CD14-positive monocyte (primary cell): ENCODE data around the gene SPRY1. TPM values are rescaled to one million over a fixed set of nuclear protein-coding genes. Genes with fewer than 3 reads are reported as not detected.
A peak's percentile ranks its signal among the peaks of the same experiment; 100 is the strongest.

Source experiments
- DNase-seq, 3 donors: peaks; one replicate each; pipeline ENCODE4 v3.0.0-alpha.2; 2011 to 2022
- H2AFZ ChIP-seq: 2 replicates; pipeline ENCODE4 v1.6.0; 2012; ENCODE audit warnings: mild to moderate bottlenecking, low read depth, low read length, inconsistent platforms; ENCODE audit not compliant: insufficient read depth, poor library complexity, severe bottlenecking
- H3K27ac ChIP-seq, 2 donors: 1 replicate in 1 of 2; 2 replicates in 1 of 2; pipeline ENCODE4 v1.5.1; 2012 to 2013; ENCODE audit warnings: low read length in 2 of 2, control low read depth in 1 of 2, inconsistent platforms in 1 of 2, low read depth in 1 of 2, mild to moderate bottlenecking in 1 of 2
- H3K27me3 ChIP-seq, 2 donors: one replicate each; pipeline versions ENCODE4 v1.6.0 to v1.6.1; 2011 to 2013; ENCODE audit warnings: low read length in 2 of 2; ENCODE audit not compliant: control insufficient read depth in 2 of 2, insufficient read depth in 2 of 2
- H3K36me3 ChIP-seq, 2 donors: replicated peaks in 1 of 2; 1 replicate in 1 of 2; 2 replicates in 1 of 2; pipeline versions ENCODE4 v1.5.1 to v1.6.1; 2012 to 2013; ENCODE audit warnings: low read length in 2 of 2, control low read depth in 1 of 2, inconsistent platforms in 1 of 2, mild to moderate bottlenecking in 1 of 2; ENCODE audit not compliant: insufficient read depth in 2 of 2, control insufficient read depth in 1 of 2
- H3K4me1 ChIP-seq, 2 donors: 1 replicate in 1 of 2; 2 replicates in 1 of 2; pipeline versions ENCODE4 v1.5.1 to v1.6.1; 2012 to 2013; ENCODE audit warnings: low read length in 2 of 2, control low read depth in 1 of 2, inconsistent platforms in 1 of 2, mild to moderate bottlenecking in 1 of 2, moderate library complexity in 1 of 2; ENCODE audit not compliant: insufficient read depth in 2 of 2, control insufficient read depth in 1 of 2
- H3K4me2 ChIP-seq: replicated peaks from 2 replicates; pipeline ENCODE3; 2012; ENCODE audit warnings: low read length, moderate library complexity, mild to moderate bottlenecking; ENCODE audit not compliant: poor library complexity, severe bottlenecking; ENCODE audit errors: extremely low read depth
- H3K4me3 ChIP-seq, 3 experiments: fragments of 200-600 bp in 1 of 3; sonication (generic) in 1 of 3; replicated peaks in 1 of 3; 1 replicate in 2 of 3; 2 replicates in 1 of 3; pipeline ENCODE4 v1.5.1; 2011 to 2013; ENCODE audit warnings: low read length in 3 of 3, mild to moderate bottlenecking in 3 of 3, control low read depth in 2 of 3, low read depth in 2 of 3, inconsistent platforms in 1 of 3, moderate library complexity in 1 of 3
- H3K79me2 ChIP-seq: 2 replicates; pipeline ENCODE4 v1.6.0; 2012; ENCODE audit warnings: mild to moderate bottlenecking, control low read depth, inconsistent platforms, low read length, moderate library complexity; ENCODE audit not compliant: insufficient read depth
- H3K9ac ChIP-seq: 2 replicates; pipeline ENCODE4 v1.6.0; 2017; ENCODE audit warnings: low read length, mild to moderate bottlenecking; ENCODE audit not compliant: insufficient read depth, poor library complexity, severe bottlenecking
- H3K9me3 ChIP-seq, 2 donors: replicated peaks in 1 of 2; 1 replicate in 1 of 2; 2 replicates in 1 of 2; pipeline versions ENCODE4 v1.5.1 to v1.6.1; 2012 to 2013; ENCODE audit warnings: low read length in 2 of 2, control low read depth in 1 of 2; ENCODE audit not compliant: control insufficient read depth in 1 of 2, insufficient read depth in 1 of 2
- H4K20me1 ChIP-seq: 2 replicates; pipeline ENCODE4 v1.6.0; 2012; ENCODE audit warnings: mild to moderate bottlenecking, low read length, control low read depth, moderate library complexity; ENCODE audit not compliant: insufficient read depth
- H3K27ac Mint-ChIP-seq, 7 donors: one replicate each; pipeline ENCODE4 v1.8.0; 2020; ENCODE audit warnings: mild to moderate bottlenecking in 7 of 7, mixed read lengths in 7 of 7, moderate library complexity in 6 of 7, inconsistent platforms in 2 of 7
- H3K27me3 Mint-ChIP-seq, 3 donors: one replicate each; pipeline ENCODE4 v1.8.0; 2021 to 2022; ENCODE audit warnings: low read depth in 3 of 3, mild to moderate bottlenecking in 3 of 3, mixed read lengths in 3 of 3, moderate library complexity in 3 of 3, inconsistent platforms in 1 of 3
- H3K36me3 Mint-ChIP-seq, 2 donors: one replicate each; pipeline ENCODE4 v1.8.0; 2020; ENCODE audit warnings: mixed read lengths in 2 of 2, inconsistent platforms in 1 of 2, mild to moderate bottlenecking in 1 of 2
- H3K4me1 Mint-ChIP-seq: one replicate; pipeline ENCODE4 v1.8.0; 2020; ENCODE audit warnings: mild to moderate bottlenecking, mixed read lengths
- H3K4me3 Mint-ChIP-seq, 2 donors: one replicate each; pipeline ENCODE4 v1.8.0; 2020; ENCODE audit warnings: mild to moderate bottlenecking in 2 of 2, mixed read lengths in 2 of 2, moderate library complexity in 1 of 2
- H3K9me3 Mint-ChIP-seq, 7 donors: one replicate each; pipeline ENCODE4 v1.8.0; 2020 to 2022; ENCODE audit warnings: mixed read lengths in 7 of 7, mild to moderate bottlenecking in 6 of 7, moderate library complexity in 6 of 7, inconsistent platforms in 2 of 7
- WGBS: methylation state at CpG from one replicate; pipeline ENCODE4 v1.1.5; 2013; ENCODE audit warnings: missing lambda C conversion rate; ENCODE audit not compliant: insufficient coverage; 5-methylcytosine and 5-hydroxymethylcytosine counted together
- intact Hi-C, 2 donors: fragments of 100-400 bp; cut with micrococcal nuclease; formaldehyde crosslinking; loops; one replicate each; pipeline versions ENCODE4 v1.15.0 to v1.15.1; 2023
- polyA plus RNA-seq, 3 donors: library from polyadenylated mRNA; depleted of rRNA in 1 of 3; unstranded in 2 of 3; stranded (reverse) in 1 of 3; fragments of 300-500 nt in 2 of 3; fragments of >200 nt in 1 of 3; fragmentation: Illumina TruSeq in 2 of 3; gene quantifications; 1 replicate in 2 of 3; 2 replicates in 1 of 3; pipeline ENCODE4 v1.2.3, GENCODE V29; 2012 to 2021
- TF ChIP-seq, protein P1 (sequence below): fragments of 200-600 bp; IDR thresholded peaks from one replicate; pipeline ENCODE4 v1.8.0; 2022; ENCODE audit warnings: antibody characterized with exemption, mild to moderate bottlenecking

Gene SPRY1
- polyA plus RNA-seq, 3 donors = 1.1 to 3.7 (median 2.0) TPM

DNA sequence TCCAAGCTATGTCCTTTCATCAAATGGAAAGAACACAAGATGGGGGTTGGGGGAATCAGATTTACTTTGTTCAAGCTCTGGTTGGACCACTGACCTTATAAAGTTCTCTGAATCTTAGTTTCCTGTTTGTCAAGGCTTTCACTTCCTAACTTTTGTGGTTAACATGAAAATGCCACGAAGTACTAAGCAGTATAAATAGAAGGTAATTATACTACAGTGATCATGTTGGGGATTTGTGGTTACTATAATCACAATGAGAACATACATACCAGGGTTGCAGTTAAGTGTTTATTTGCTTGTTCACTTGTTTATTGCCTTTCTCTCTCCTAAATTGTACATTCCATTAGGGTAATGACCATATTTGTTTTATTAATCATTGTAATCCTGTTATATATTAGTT lies 53.2 kb downstream of the SPRY1 start:
- Histone ChIP-seq H2AFZ (no peak overlapping the region), H4K20me1 (no peaks in the 10 kb centered on the region), H3K27ac (no peak overlapping the region), H3K79me2 (no peaks in the 10 kb centered on the region), H3K9me3 (no peaks in the 10 kb centered on the region), H3K4me2 (peak overlapping the region; percentile 6), H3K27me3 (peaks cover 4 to 6% of the 10 kb centered on the region in 2 donors), H3K4me1 (peaks cover 24 to 25% of the 10 kb centered on the region in 2 donors), H3K36me3 (no peaks in the 10 kb centered on the region), H3K4me3 (no peak overlapping the region), H3K9ac (no peak overlapping the region)
- TF ChIP-seq, protein P1, sequence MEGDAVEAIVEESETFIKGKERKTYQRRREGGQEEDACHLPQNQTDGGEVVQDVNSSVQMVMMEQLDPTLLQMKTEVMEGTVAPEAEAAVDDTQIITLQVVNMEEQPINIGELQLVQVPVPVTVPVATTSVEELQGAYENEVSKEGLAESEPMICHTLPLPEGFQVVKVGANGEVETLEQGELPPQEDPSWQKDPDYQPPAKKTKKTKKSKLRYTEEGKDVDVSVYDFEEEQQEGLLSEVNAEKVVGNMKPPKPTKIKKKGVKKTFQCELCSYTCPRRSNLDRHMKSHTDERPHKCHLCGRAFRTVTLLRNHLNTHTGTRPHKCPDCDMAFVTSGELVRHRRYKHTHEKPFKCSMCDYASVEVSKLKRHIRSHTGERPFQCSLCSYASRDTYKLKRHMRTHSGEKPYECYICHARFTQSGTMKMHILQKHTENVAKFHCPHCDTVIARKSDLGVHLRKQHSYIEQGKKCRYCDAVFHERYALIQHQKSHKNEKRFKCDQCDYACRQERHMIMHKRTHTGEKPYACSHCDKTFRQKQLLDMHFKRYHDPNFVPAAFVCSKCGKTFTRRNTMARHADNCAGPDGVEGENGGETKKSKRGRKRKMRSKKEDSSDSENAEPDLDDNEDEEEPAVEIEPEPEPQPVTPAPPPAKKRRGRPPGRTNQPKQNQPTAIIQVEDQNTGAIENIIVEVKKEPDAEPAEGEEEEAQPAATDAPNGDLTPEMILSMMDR = no peak
- intact Hi-C loops = loop anchor here (5.0 to 10.0 kb wide), 4 partner anchors 37 to 55 kb away; partner anchors contain the start of gene SPRY1 (in 2 of the 2)
- peak; percentile 42 to 60 (median 59) for DNase-seq
- Mint-ChIP-seq H3K4me1 (peaks cover 29% of the 10 kb centered on the region), H3K27ac (peak overlapping the region in 6 of 7 donors; percentile 43 to 87 (median 68)), H3K27me3 (peaks cover 7 to 27% (median 12%) of the 10 kb centered on the region in 3 donors), H3K4me3 (peak overlapping the region in 1 of 2 donors; percentile 60), H3K36me3 (no peaks in the 10 kb centered on the region), H3K9me3 (peaks cover 0 to 3% (median 0%) of the 10 kb centered on the region in 7 donors)
- WGBS = no CpG with 5 or more reads among the region's 1 CpG

DNA sequence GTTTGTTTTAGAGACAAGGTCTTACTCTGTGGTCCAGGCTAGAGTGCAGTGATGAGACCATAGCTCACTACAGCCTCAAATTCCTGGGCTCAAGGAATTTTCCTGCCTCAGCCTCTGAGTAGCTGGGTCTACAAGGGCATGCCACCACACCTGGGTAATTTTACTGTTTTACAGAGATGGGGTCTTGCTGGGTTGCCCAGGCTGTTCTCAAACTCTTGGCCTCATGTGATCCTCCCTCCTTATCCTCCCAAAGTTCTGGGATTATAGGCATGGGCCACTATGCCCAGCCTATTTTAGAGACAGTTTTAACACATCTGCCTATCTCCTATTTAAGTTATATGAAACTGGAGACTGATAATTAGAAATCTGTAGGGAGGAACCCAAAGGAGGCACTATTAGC lies 53.8 kb downstream of the SPRY1 start:
- peaks cover 27 to 28% of the 10 kb centered on the region in 2 donors for H3K4me1 ChIP-seq
- no peak overlapping the region for H3K9ac ChIP-seq
- peaks cover 4 to 6% of the 10 kb centered on the region in 2 donors for H3K27me3 ChIP-seq
- peak overlapping the region in 3 of 7 donors; percentile 43 to 87 (median 81) for H3K27ac Mint-ChIP-seq
- H3K27ac ChIP-seq = no peak overlapping the region
- peaks cover 0 to 3% (median 0%) of the 10 kb centered on the region in 7 donors for H3K9me3 Mint-ChIP-seq
- no peaks in the 10 kb centered on the region for H4K20me1 ChIP-seq
- no peak for DNase-seq
- no peak overlapping the region for H3K4me3 Mint-ChIP-seq
- no peak overlapping the region for H3K4me3 ChIP-seq
- no peak overlapping the region for H2AFZ ChIP-seq
- no peaks in the 10 kb centered on the region for H3K79me2 ChIP-seq
- H3K9me3 ChIP-seq = no peaks in the 10 kb centered on the region
- H3K27me3 Mint-ChIP-seq = peaks cover 7 to 27% (median 12%) of the 10 kb centered on the region in 3 donors
- intact Hi-C loops = loop anchor here in 1 of 2 donors (5.0 kb wide), 3 partner anchors 37 to 53 kb away; partner anchors contain the start of gene SPRY1
- TF ChIP-seq, protein P1 = no peak
- no peaks in the 10 kb centered on the region for H3K36me3 Mint-ChIP-seq
- H3K4me1 Mint-ChIP-seq = peaks cover 32% of the 10 kb centered on the region
- no peaks in the 10 kb centered on the region for H3K36me3 ChIP-seq
- H3K4me2 ChIP-seq = no peak overlapping the region
